HUES6 (cell line): ENCODE data around the gene MIR17HG.
A peak's percentile ranks its signal among the peaks of the same experiment; 100 is the strongest.

Experiments used
- H3K27ac ChIP-seq: 2 replicates; pipeline ENCODE4 v1.7.0; 2013; ENCODE audit warnings: low read depth, mild to moderate bottlenecking, low read length, inconsistent platforms
- H3K27me3 ChIP-seq: 2 replicates; pipeline ENCODE4 v1.6.1; 2013; ENCODE audit warnings: low read length; ENCODE audit not compliant: control insufficient read depth, insufficient read depth
- H3K36me3 ChIP-seq: 2 replicates; pipeline ENCODE4 v1.6.1; 2013; ENCODE audit warnings: low read length; ENCODE audit not compliant: control insufficient read depth, insufficient read depth
- H3K4me1 ChIP-seq: 2 replicates; pipeline ENCODE4 v1.6.1; 2013; ENCODE audit warnings: low read length; ENCODE audit not compliant: control insufficient read depth, insufficient read depth
- H3K4me3 ChIP-seq: 2 replicates; pipeline ENCODE4 v1.5.1; 2013; ENCODE audit warnings: low read depth, low read length
- H3K9ac ChIP-seq: one replicate; pipeline ENCODE4 v1.6.1; 2013; ENCODE audit warnings: mild to moderate bottlenecking, low read length
- H3K9me3 ChIP-seq: 2 replicates; pipeline ENCODE4 v1.6.1; 2013; ENCODE audit warnings: low read depth, low read length; ENCODE audit not compliant: control insufficient read depth, insufficient read depth

Gene MIR17HG

DNA sequence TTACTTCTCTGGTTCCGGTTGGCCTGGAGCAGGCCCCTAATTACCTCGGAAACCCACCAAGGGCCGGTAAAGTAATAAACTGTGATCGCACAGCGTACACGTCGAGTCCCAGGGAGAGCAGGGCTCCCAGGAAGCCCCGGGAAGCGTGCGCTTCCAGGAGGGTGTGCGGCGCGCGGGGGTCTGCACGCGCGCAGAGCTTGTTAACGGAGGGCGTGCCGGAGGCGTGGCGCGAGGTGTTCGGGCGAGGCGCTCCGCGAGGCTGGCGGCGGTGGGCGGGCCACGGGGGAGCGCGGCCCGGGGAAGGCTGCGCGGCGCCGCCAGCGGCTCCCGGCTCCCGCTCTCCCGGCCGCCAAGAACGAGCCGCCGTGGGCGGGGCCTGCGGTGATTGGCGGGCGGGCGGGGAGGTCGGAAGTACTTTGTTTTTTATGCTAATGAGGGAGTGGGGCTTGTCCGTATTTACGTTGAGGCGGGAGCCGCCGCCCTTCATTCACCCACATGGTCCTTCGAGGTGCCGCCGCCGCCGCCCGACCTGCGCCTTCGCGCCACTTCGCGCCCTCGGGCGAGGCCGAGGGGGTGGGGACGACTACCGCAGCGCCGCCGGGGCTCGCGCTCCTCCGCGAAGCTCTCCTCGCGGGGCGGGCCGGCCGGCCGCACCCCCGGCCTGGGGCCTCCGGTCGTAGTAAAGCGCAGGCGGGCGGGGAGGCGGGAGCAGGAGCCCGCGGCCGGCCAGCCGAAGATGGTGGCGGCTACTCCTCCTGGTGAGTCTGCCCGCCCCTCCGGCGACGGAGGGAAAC, at the start of gene MIR17HG:
Gene MIR17HG (plus strand): TSS at position 486 of the 794 bp plus-strand sequence.
- Histone ChIP-seq H3K36me3 (peaks cover 35% of the 10 kb centered on the region), H3K27me3 (peaks cover 10% of the 10 kb centered on the region; the same call in 1 of the 2 replicates), H3K4me3 (peak within 1 kb of the TSS; percentile 96), H3K27ac (peak within 1 kb of the TSS; percentile 96), H3K9me3 (no peaks in the 10 kb centered on the region), H3K9ac (peak within 1 kb of the TSS; percentile 98), H3K4me1 (peaks cover 17% of the 10 kb centered on the region)

- Histone ChIP-seq H3K36me3 (no peaks in the 10 kb centered on the region), H3K9ac (no peak overlapping the region), H3K27me3 (no peaks in the 10 kb centered on the region), H3K9me3 (no peaks in the 10 kb centered on the region), H3K4me1 (no peaks in the 10 kb centered on the region), H3K4me3 (no peak overlapping the region), H3K27ac (no peak overlapping the region)
Measured at GRCh38 chr13:91298060-91298459, 49.4 kb upstream of the MIR17HG start.

DNA sequence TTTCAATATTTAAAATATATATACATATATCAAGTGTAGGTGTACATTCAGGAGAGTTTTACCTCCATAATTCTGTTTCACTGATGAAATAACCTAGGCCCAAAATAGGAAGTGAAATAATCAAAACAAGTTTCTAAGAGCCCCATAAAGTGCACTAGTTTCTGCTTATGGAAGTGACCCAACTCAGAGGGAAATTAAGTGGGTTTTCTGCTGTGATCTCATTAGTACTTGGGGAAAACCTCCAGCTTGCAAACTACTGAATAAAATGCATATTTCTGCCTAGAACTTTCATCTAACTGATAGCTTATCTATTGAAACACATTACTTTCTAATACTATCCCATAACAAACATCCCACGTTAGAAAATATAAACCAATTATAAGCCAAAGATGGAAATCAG, 45.4 kb upstream of the MIR17HG start:
- Histone ChIP-seq H3K9ac (no peak overlapping the region), H3K36me3 (no peaks in the 10 kb centered on the region), H3K4me3 (no peak overlapping the region)

GRCh38 chr13:91303031-91303430, 44.5 kb upstream of the MIR17HG start:
- Histone ChIP-seq H3K27ac (no peak overlapping the region), H3K9ac (no peak overlapping the region), H3K4me1 (no peaks in the 10 kb centered on the region), H3K27me3 (no peaks in the 10 kb centered on the region), H3K9me3 (0 out of 2 replicates have a peak, but pooled peaks cover 3% of the 10 kb centered on the region), H3K4me3 (no peak overlapping the region), H3K36me3 (no peaks in the 10 kb centered on the region)

More for the DNA sequence above, 45.4 kb upstream of the MIR17HG start:
- H3K27ac ChIP-seq: no peak overlapping the region
- H3K27me3 ChIP-seq: no peaks in the 10 kb centered on the region
- 0 out of 2 replicates have a peak, but pooled peaks cover 3% of the 10 kb centered on the region for H3K9me3 ChIP-seq
- H3K4me1 ChIP-seq: no peaks in the 10 kb centered on the region

DNA sequence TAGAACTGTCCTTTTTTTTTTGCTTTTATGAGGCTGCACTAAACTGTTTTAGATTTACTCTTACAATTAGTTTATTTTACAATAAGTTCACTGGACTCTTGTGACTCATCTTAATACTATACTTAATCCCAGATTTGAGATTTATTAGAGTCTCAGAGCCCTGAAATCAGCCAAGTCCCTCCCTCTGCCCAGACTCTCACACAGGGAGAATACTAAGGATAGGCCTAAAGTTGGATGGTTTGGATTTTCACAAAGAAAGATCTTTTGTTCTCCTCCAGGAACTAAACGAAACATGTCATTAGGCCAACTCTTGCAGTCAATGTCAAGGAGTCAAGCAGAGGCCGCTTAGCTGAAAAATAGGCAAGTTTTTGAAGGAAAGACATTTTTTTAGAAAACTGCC, 42.7 kb upstream of the MIR17HG start:
- Histone ChIP-seq H3K9me3 (0 out of 2 replicates have a peak, but pooled peaks cover 3% of the 10 kb centered on the region), H3K4me3 (no peak overlapping the region), H3K27ac (no peak overlapping the region)

GRCh38 chr13:91305652-91306051, 41.8 kb upstream of the MIR17HG start:
- H3K9ac ChIP-seq: no peak overlapping the region
- H3K4me1 ChIP-seq: no peaks in the 10 kb centered on the region
- 0 out of 2 replicates have a peak, but pooled peaks cover 3% of the 10 kb centered on the region for H3K9me3 ChIP-seq
- no peak overlapping the region for H3K27ac ChIP-seq
- no peak overlapping the region for H3K4me3 ChIP-seq
- no peaks in the 10 kb centered on the region for H3K36me3 ChIP-seq
- H3K27me3 ChIP-seq: no peaks in the 10 kb centered on the region

More for the DNA sequence above, 42.7 kb upstream of the MIR17HG start:
- H3K4me1 ChIP-seq: no peaks in the 10 kb centered on the region
- H3K36me3 ChIP-seq: no peaks in the 10 kb centered on the region
- no peaks in the 10 kb centered on the region for H3K27me3 ChIP-seq
- no peak overlapping the region for H3K9ac ChIP-seq

DNA sequence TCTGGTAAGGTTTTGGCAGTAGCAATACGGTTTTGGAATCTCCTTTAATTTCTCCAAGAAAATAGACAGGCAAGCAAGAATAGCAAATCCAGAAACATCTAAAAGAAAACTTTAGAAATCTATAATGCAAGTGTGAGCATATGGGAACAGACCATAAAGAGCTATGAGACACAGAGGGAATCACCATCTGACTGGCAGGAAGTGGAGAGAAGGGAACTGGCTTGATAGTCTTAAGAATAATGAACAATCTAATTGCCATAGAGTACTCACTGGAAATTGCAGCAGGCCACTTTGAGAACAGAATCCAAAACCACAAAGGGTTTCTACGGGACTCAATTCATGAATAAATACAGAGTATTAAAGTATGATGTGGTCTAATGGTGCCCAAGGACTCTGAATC, 39.6 kb upstream of the MIR17HG start:
- Histone ChIP-seq H3K36me3 (no peaks in the 10 kb centered on the region), H3K27me3 (no peaks in the 10 kb centered on the region), H3K27ac (no peak overlapping the region), H3K9me3 (0 out of 2 replicates have a peak, but pooled peaks cover 3% of the 10 kb centered on the region), H3K9ac (no peak overlapping the region), H3K4me3 (no peak overlapping the region), H3K4me1 (no peaks in the 10 kb centered on the region)

GRCh38 chr13:91308299-91308698, 39.2 kb upstream of the MIR17HG start:
- H3K27me3 ChIP-seq: no peaks in the 10 kb centered on the region
- 0 out of 2 replicates have a peak, but pooled peaks cover 3% of the 10 kb centered on the region for H3K9me3 ChIP-seq
- no peak overlapping the region for H3K4me3 ChIP-seq
- H3K27ac ChIP-seq: no peak overlapping the region
- H3K36me3 ChIP-seq: no peaks in the 10 kb centered on the region
- no peak overlapping the region for H3K9ac ChIP-seq
- H3K4me1 ChIP-seq: no peaks in the 10 kb centered on the region

DNA sequence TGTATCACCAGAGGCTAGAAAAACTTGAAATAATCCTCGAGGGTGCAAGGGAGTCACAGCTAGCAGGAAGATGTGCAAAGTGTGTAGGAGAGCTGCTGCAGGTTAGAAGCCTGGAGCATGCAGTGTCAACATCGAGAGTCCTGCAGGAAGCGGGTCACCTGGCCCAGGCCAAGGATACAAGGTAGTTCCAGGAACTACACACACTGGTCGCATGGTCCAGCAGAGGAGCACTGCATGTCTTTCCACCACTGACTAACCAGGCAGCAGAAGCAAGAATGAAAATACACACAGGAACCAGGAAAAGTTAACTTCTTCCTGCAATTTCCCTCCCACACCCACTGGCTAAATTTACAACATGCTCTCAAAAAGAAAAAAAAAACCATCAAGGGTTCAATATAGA, 36.0 kb upstream of the MIR17HG start:
- H3K27me3 ChIP-seq: no peaks in the 10 kb centered on the region
- no peaks in the 10 kb centered on the region for H3K36me3 ChIP-seq
- H3K4me1 ChIP-seq: no peaks in the 10 kb centered on the region
- H3K4me3 ChIP-seq: no peak overlapping the region
- no peaks in the 10 kb centered on the region for H3K9me3 ChIP-seq
- no peak overlapping the region for H3K27ac ChIP-seq
- no peak overlapping the region for H3K9ac ChIP-seq

DNA sequence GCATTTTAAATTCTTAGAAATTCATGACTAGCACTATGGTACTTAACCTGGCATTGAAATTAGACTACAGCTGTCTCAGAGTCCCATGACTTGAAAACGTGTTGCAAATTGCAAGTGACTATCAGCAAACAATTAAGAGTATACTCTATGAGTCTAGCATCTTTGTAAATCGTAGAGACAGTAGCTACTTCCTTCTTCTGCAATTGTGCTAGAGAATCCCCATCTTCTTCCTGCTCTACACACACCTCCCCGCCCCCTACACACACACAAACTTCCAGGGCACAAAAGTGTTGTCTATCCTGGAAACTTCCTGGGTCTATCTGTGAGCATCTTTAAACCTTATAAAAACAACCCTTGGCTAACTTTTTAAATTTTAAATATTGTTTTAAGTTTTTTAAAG, 35.2 kb upstream of the MIR17HG start:
- no peaks in the 10 kb centered on the region for H3K27me3 ChIP-seq
- no peaks in the 10 kb centered on the region for H3K9me3 ChIP-seq
- no peak overlapping the region for H3K9ac ChIP-seq
- no peak overlapping the region for H3K27ac ChIP-seq
- H3K4me1 ChIP-seq: no peaks in the 10 kb centered on the region
- no peaks in the 10 kb centered on the region for H3K36me3 ChIP-seq
- no peak overlapping the region for H3K4me3 ChIP-seq

DNA sequence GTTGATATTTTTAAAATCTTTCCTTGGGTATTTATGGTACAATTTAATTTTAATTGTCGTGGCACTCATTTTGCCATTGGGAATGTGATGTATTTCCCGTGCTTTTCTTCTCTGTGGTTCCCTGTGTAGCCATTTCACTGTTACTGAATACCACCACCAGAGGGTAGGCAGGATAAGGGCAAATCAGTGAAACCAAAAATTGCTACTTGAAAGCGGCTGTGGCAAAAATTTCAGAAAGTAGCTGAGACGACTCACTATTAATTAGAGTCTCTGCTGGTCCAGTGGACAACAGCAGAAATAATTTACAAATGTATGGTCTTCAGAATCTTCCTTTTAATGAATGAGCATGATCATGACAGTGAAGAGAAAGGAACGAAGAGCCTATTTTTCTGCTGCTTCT, 34.4 kb upstream of the MIR17HG start:
- Histone ChIP-seq H3K4me3 (no peak overlapping the region), H3K4me1 (no peaks in the 10 kb centered on the region), H3K27ac (no peak overlapping the region), H3K9ac (no peak overlapping the region), H3K36me3 (no peaks in the 10 kb centered on the region), H3K27me3 (no peaks in the 10 kb centered on the region), H3K9me3 (no peaks in the 10 kb centered on the region)
